Measurements from ENCODE around the gene SLC17A2.

SLC17A2 gene

DNA sequence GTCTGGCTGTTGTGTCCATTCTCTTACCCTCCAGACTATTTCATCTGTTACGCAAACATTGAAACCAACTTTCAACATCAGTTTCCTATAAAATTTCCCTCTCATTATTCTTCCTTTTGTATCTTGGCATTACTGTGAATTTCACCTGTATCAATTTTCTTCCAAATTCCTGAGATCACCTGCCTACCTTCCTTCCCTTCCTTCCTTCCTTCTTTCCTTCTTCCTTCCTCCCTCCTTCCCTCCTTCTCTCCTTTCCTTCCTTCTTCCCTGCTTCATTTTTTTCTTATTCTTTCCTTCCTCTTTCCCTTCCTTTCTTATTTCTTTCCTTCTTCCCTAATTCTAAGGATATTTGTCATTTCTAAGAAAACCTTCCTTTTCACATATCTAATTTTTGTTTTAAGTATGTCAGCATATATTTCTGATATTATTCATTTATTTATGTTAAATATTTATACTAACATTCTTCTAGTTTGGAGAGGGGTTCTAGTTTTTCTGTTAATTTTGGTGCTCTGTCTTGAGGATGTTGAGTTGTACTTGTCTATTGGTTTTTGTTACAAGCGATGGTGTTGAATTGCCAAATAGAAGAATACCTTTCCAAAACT is 51.7 kb downstream of the SLC17A2 start:
- no peak for DNase-seq

DNA sequence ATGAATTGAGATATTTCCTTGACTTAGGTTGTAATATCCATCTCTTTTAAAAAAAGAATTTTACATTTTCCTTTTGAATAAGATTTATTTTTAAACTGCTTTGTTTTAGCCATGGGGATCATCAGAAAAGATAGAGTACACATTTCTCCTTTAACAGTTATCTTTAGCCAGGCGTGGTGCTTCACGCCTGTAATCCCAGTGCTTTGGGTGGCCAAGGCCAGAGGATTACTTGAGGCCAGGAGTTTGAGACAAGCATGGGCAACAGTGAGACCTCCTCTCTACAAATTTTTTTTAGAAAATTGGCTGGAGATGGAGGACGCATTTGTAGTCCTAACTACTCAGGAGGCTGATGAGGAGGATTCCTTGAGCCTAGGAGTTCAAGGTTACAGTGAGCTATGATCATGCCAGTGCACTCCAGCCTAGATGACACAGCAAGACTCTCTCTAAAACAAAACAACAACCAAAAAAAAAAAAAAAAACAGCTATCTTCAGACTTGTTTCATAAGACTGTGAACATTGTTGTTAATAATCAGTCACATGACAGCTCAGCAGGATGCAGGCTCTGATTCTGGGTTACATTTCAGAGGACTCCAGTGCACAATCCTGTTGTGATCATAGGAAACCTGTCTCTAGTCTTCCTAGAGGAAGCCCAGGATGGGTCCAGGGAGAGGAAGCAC is 54.4 kb downstream of the SLC17A2 start:
- no peak for DNase-seq

GRCh38 chr6:25875563-25875905 is 55.0 kb downstream of the SLC17A2 start:
- DNase-seq = no peak

DNA sequence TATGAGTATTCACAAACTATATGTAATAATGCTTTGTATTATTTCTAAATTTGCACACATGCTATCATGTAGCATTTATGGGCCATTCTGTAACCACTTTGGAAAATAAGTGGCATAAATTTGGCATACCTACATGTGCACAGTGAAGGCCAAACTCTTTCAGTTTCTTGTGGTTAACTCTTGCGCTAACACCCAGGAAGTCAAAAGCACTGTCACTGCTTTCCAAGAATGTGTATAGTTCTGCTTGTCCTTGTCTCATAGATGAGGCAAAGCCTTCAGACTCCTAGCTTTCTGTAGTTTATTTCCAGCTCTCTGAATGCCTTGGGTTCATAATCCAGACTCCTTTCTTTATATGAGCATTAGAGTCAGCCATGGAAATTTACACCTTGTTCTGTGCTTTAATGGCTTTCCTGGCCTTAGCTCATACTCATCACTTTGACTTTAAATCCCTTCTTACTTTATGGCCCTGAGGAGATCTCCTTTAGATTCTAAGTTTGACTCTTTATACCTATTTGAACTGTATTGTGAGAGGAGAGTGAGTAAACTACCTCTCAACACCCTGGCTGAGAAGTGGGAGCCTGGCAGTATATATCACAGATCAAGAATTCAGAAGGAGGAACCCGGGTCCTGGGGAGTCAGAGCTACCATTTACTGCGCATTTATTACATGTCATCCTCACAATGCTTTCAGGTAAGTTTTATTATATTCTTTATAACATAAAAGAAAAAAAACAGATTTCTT is 55.5 kb downstream of the SLC17A2 start:
- DNase-seq = no peak

DNA sequence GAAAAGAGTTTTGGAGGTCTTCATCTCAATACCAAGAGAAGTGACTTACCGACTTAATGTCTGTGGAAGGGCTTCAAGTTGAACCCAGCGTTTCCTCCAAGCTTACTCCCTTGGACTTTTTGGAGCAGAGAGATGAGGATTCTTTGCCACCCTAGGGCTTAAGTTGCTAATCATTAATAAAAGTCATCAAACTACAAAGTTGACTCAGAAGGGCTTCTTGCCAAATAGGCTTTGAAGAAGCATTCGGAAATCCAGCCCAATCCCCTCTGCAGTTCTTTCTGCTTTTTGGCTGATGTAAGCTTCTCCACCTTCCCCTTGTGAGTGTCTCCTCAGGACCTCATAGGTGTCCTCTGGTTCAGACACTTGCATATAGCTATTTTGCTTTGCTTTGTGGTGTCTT is 56.4 kb downstream of the SLC17A2 start, which contains the start of gene SLC17A3:
Gene SLC17A3, minus strand, starts transcription at position 126 of the 400 bp plus-strand sequence. CDS start 5,856 bp downstream, outside the sequence.
- no peak for DNase-seq

DNA sequence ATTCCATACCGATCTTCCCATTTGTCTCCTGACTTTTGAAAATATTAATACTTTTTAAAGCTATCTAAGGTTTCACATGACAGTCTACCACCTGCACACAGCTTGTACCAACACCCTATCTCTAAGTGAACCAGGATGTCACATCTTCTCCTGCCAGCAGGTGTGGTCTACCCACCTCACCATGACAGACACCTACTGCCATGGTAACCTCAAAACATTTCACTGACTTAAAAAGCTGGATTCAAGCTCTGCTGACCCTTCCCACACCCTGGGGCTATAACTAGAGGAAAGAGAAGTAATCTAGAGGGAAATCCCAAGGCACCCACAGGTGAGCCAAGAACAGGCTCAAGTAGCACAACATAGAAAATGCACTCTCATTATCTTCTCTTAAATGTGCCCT is 57.7 kb downstream of the SLC17A2 start:
- no peak for DNase-seq

DNA sequence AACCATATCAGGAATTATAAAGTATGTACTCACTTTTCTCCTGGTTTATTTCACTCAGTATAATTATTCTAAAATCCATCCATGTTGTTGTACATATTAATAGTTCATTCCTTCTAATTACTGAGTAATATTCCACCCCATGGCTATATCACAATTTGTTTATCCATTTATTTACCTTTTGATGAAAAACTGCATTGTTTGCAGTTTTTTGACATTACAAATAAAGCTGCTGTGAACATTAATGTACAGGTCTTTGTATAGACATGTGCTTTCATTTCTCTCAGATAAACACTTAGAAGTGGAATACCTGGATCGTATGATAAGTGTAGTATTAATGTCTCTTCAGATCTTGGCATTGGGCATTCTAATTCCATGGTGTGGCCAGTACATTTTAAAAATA is 60.7 kb downstream of the SLC17A2 start:
- no peak for DNase-seq

DNA sequence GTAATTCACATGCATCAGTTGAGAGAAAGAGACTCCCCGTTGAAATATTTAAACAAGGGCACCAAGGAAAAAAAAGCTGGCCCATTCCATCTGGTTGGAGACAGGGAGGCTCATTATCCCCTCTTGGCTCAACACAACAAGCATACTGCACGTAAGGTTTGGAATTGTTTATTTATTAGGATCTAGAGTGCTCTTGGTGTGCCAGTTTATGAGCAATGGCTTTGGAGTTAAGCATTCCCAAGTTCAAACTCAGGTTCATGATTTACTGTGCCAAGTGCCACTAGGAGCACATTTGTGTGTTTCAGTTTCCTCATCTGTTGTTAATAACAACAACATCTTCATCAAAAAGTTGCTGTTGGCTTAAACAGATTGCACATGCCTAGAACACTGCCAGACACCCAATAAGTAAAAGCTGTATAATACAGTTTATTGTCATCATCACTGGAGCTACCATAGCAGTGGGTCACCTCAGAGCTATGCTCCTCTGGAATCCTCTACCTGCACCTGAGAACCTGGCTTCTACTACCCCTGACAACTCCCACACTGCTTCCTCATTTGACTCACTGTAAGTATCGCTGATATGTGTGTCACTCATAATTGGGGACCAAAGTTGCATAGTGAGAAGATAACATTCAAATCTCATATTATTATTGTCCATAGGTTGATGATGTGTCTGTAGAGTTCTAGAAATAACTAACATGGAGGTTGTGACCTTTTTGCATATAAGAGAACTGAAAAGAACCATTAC is 61.9 kb downstream of the SLC17A2 start:
- DNase-seq = no peak

DNA sequence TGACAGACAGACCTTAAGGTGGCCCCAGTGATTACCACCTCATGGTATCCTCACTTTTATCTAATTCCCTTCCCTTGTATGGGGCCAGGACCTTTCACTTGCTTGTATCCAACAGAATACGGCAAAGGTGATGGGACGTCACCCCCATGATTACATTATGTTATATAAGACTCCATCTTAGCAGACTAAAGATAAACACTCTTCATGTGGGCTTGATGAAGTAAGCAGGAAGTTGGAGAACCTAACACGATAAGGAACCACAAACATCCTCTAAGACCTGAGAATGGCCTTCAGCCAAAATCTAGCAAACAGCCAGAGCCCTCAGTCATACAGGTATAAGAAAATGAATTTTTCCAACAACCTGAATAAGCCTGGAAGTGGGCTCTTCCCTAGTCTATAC is 64.5 kb downstream of the SLC17A2 start:
- no peak for DNase-seq

- no peak for DNase-seq
These were observed 67.1 kb downstream of the SLC17A2 start for GRCh38 chr6:25863360-25863759.

Data from SHP77 (cell line).